ENCODE results near the gene FCN2. TPM values are rescaled to one million over a fixed set of nuclear protein-coding genes. Genes with fewer than 3 reads are reported as not detected.
A peak's percentile ranks its signal among the peaks of the same experiment; 100 is the strongest.

FCN2 gene
- total and polyA plus RNA-seq, 4 donors: 23.6 to 186 (median 121) TPM

DNA sequence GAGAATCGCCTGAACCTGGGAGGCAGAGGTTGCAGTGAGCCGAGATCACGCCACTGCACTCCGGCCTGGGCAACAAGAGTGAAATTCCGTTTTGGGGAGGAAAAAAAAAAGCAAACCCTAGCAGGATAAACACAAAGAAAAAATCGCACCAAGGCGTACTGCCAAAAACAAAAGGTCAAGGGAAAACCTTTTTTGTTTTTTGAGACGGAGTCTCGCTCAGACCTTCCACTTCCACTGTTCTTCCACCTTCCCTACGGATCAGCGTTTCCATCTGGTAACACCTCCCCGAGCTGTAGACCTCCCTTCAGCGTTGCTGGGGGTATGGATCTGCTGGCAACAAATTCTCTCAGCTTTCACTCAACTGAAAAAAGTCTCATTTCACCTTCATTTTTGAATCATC lies 20.1 kb upstream of the FCN2 start:
- no peaks in the 10 kb centered on the region for H3K36me3 ChIP-seq (ENCODE audit: control insufficient read depth in 4 of 4, insufficient read depth in 3 of 4, low read depth in 1 of 4, low read length in 3 of 4)
- DNase-seq (ENCODE audit: low spot score): no peak
- H3K4me3 ChIP-seq (ENCODE audit: low read depth in 1 of 3, low read length in 3 of 3): no peak overlapping the region
- H3K9ac ChIP-seq (ENCODE audit: low read depth in 1 of 2, low read length in 2 of 2): no peak overlapping the region
- H3K27me3 ChIP-seq (ENCODE audit: control insufficient read depth in 4 of 4, insufficient read depth in 4 of 4, low read length in 3 of 4): peaks cover 0 to 2% (median 0%) of the 10 kb centered on the region in 4 donors
- TF ChIP-seq, protein P1, sequence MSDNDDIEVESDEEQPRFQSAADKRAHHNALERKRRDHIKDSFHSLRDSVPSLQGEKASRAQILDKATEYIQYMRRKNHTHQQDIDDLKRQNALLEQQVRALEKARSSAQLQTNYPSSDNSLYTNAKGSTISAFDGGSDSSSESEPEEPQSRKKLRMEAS (IDR thresholded peaks at IDR 0.05): no peak
- TF ChIP-seq NR2F2 (IDR thresholded peaks at IDR 0.05): peak; percentile 75
- no peak for TF ChIP-seq HNF4A (conservative IDR thresholded peaks at IDR 0.05)
- peaks cover 0 to 1% (median 0%) of the 10 kb centered on the region in 4 donors for H3K9me3 ChIP-seq (ENCODE audit: control insufficient read depth in 4 of 4, low read length in 3 of 4)
- 75% methylated on average over 13 of the region's 13 CpGs for WGBS
- H3K27ac ChIP-seq (ENCODE audit: low read depth in 1 of 2, low read length in 2 of 2): peak overlapping the region in 1 of 2 donors; percentile 7
- peaks cover 0 to 5% (median 0%) of the 10 kb centered on the region in 4 donors for H3K4me1 ChIP-seq (ENCODE audit: control insufficient read depth in 4 of 4, insufficient read depth in 4 of 4, low read length in 3 of 4)

DNA sequence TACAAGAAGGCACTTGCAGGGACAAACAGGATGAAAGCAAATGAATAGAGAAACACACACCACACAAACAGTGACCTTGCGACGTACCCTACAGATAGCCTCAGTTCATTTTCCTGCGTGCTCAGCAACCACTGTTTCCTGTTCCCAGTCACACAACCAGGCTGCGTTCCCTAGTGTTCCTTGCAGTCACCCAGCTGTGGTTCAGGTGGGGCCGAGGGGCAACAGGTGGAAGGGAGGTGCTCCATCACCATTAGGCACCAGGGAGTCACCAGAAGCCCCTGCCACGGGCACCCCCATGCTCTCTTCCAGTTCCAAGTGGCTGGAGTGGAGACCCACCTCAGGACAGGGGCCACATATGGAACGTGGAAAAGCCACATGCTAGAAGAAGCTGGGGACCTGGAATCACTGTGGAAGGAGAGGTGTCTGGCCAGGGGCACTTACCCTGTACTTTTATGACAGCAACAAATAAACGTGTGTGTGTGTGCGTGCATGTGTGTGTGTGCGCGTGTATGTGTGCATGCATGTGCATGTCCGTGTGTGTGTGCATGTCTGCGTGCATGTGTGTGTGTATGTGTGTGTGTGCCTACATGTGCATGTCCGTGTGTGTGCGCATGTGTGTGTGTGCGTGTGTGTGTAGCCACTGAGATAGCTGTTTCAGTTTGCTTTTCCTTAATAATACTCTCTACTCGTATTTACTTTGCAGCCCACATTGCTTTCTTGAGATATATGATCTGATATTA lies 18.8 kb upstream of the FCN2 start:
- WGBS: 79% methylated on average over 17 of the region's 17 CpGs
- no peak overlapping the region for H3K27ac ChIP-seq (ENCODE audit: low read depth in 1 of 2, low read length in 2 of 2)
- H3K27me3 ChIP-seq (ENCODE audit: control insufficient read depth in 4 of 4, insufficient read depth in 4 of 4, low read length in 3 of 4): peaks cover 0 to 2% (median 0%) of the 10 kb centered on the region in 4 donors
- no peak overlapping the region for H3K9ac ChIP-seq (ENCODE audit: low read depth in 1 of 2, low read length in 2 of 2)
- TF ChIP-seq TAF1 (conservative IDR thresholded peaks at IDR 0.05): no peak
- TF ChIP-seq, protein P2, sequence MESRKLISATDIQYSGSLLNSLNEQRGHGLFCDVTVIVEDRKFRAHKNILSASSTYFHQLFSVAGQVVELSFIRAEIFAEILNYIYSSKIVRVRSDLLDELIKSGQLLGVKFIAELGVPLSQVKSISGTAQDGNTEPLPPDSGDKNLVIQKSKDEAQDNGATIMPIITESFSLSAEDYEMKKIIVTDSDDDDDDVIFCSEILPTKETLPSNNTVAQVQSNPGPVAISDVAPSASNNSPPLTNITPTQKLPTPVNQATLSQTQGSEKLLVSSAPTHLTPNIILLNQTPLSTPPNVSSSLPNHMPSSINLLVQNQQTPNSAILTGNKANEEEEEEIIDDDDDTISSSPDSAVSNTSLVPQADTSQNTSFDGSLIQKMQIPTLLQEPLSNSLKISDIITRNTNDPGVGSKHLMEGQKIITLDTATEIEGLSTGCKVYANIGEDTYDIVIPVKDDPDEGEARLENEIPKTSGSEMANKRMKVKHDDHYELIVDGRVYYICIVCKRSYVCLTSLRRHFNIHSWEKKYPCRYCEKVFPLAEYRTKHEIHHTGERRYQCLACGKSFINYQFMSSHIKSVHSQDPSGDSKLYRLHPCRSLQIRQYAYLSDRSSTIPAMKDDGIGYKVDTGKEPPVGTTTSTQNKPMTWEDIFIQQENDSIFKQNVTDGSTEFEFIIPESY (IDR thresholded peaks at IDR 0.05): no peak
- peak; percentile 45 for TF ChIP-seq NR2F2 (IDR thresholded peaks at IDR 0.05)
- TF ChIP-seq RXRA (IDR thresholded peaks at IDR 0.05): no peak
- no peak for TF ChIP-seq YY1 (IDR thresholded peaks at IDR 0.05)
- TF ChIP-seq SP1 (IDR thresholded peaks at IDR 0.05): no peak
- no peak for TF ChIP-seq FOXA2 (IDR thresholded peaks at IDR 0.05)
- H3K36me3 ChIP-seq (ENCODE audit: control insufficient read depth in 4 of 4, insufficient read depth in 3 of 4, low read depth in 1 of 4, low read length in 3 of 4): no peaks in the 10 kb centered on the region
- H3K4me1 ChIP-seq (ENCODE audit: control insufficient read depth in 4 of 4, insufficient read depth in 4 of 4, low read length in 3 of 4): peaks cover 0 to 5% (median 0%) of the 10 kb centered on the region in 4 donors
- peaks cover 0 to 1% (median 0%) of the 10 kb centered on the region in 4 donors for H3K9me3 ChIP-seq (ENCODE audit: control insufficient read depth in 4 of 4, low read length in 3 of 4)
- DNase-seq (ENCODE audit: low spot score): no peak
- no peak overlapping the region for H3K4me3 ChIP-seq (ENCODE audit: low read depth in 1 of 3, low read length in 3 of 3)

DNA sequence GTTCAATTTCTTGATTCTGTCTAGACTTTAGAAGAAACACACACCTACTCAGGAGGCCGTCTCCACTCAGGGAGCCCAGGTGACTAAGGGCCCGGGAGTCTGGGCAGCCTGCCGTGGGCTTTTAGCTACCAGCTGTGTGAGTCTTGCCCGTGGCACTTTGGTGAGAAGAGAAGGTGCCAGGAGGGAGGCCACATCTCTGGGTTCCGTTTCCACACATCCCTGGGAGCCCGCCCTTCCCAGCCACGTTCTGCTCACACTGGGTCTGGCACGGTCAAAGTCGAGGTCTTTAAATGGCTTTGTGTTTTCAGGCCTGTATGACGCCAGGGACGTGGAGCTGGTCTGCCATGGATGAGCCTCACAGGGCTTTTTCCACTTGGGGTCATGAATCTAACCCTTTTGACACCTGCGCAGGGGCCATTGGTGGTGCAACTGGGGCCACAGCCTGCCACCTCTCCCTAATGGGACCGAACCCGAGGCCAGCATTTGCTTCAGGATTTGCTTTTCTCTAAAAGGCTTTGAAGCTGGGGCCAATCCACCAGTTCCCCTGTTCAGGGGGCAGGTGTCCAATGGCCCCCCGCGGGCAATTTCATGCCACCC lies 17.2 kb upstream of the FCN2 start:
- 90% methylated on average over 16 of the region's 16 CpGs for WGBS
- H3K27ac ChIP-seq (ENCODE audit: low read depth in 1 of 2, low read length in 2 of 2): no peak overlapping the region
- H3K4me3 ChIP-seq (ENCODE audit: low read depth in 1 of 3, low read length in 3 of 3): no peak overlapping the region
- DNase-seq (ENCODE audit: low spot score): no peak
- TF ChIP-seq YY1 (IDR thresholded peaks at IDR 0.05) (no peak), SP1 (IDR thresholded peaks at IDR 0.05) (no peak), HNF4G (IDR thresholded peaks at IDR 0.05) (no peak), TAF1 (conservative IDR thresholded peaks at IDR 0.05) (no peak), RAD21 (IDR thresholded peaks at IDR 0.05) (no peak), FOXA2 (IDR thresholded peaks at IDR 0.05) (no peak), FOXA1 (IDR thresholded peaks at IDR 0.05) (no peak), NR2F2 (IDR thresholded peaks at IDR 0.05) (no peak)
- TF ChIP-seq, protein P2 (IDR thresholded peaks at IDR 0.05): no peak
- peaks cover 0 to 5% (median 0%) of the 10 kb centered on the region in 4 donors for H3K4me1 ChIP-seq (ENCODE audit: control insufficient read depth in 4 of 4, insufficient read depth in 4 of 4, low read length in 3 of 4)
- peaks cover 0 to 1% (median 0%) of the 10 kb centered on the region in 4 donors for H3K9me3 ChIP-seq (ENCODE audit: control insufficient read depth in 4 of 4, low read length in 3 of 4)
- no peak overlapping the region for H3K9ac ChIP-seq (ENCODE audit: low read depth in 1 of 2, low read length in 2 of 2)
- H3K27me3 ChIP-seq (ENCODE audit: control insufficient read depth in 4 of 4, insufficient read depth in 4 of 4, low read length in 3 of 4): peaks cover 0 to 2% (median 0%) of the 10 kb centered on the region in 4 donors
- H3K36me3 ChIP-seq (ENCODE audit: control insufficient read depth in 4 of 4, insufficient read depth in 3 of 4, low read depth in 1 of 4, low read length in 3 of 4): no peaks in the 10 kb centered on the region

Measured in liver (tissue), 9 donors.